Right cardiac atrium (tissue), 5 donors: ENCODE measurements around the gene UFM1. TPM values are rescaled to one million over a fixed set of nuclear protein-coding genes. Genes with fewer than 3 reads are reported as not detected.

Experiments used
- ATAC-seq, 2 donors: fragments of 200-7000 bp; cut with Tn5 transposase; one replicate each; pipeline versions ENCODE4 v1.8.0 to v1.9.1; 2020; ENCODE audit warnings: moderate library complexity in 2 of 2, mild to moderate bottlenecking in 1 of 2
- DNase-seq, 3 donors: peaks; one replicate each; pipeline ENCODE4 v3.0.0-alpha.2; 2020
- H3K27ac ChIP-seq: one replicate; pipeline ENCODE4 v1.5.1; 2013; ENCODE audit warnings: mild to moderate bottlenecking, low read length, control low read depth, moderate library complexity
- H3K27me3 ChIP-seq: one replicate; pipeline ENCODE4 v1.6.1; 2013; ENCODE audit not compliant: control insufficient read depth, insufficient read depth
- H3K4me1 ChIP-seq: one replicate; pipeline ENCODE4 v1.6.1; 2013; ENCODE audit warnings: low read length; ENCODE audit not compliant: control insufficient read depth, insufficient read depth
- H3K4me3 ChIP-seq: one replicate; pipeline ENCODE4 v1.5.1; 2013; ENCODE audit warnings: low read length, control low read depth
- H3K9me3 ChIP-seq: one replicate; pipeline ENCODE4 v1.6.1; 2013; ENCODE audit warnings: low read length; ENCODE audit not compliant: control insufficient read depth
- WGBS: extraction: QIAGEN DNeasy Blood & Tissue Kit; methylation state at CpG from one replicate; pipeline ENCODE4 v1.1.7; 2013; 5-methylcytosine and 5-hydroxymethylcytosine counted together
- intact Hi-C, 4 donors: fragments of 100-400 bp; cut with DNase I; formaldehyde crosslinking; loops; one replicate each; pipeline versions ENCODE4 v1.11.0 to v1.14.0; 2022 to 2023
- polyA plus RNA-seq: library from polyadenylated mRNA; stranded (reverse); fragments of 200-250 nt; gene quantifications from one replicate; pipeline ENCODE4 v1.2.3, GENCODE V29; 2013
- total RNA-seq, 4 donors: library from RNA; stranded (reverse); fragmentation: NEBNext Ultra II Directional; extraction: Animal tissue kit (Norgen Biotek cat#: 25700); gene quantifications; one replicate each; pipeline ENCODE4 v1.2.1, GENCODE V29; 2021
- donor health status: healthy with polysubstance abuse.
- donor health status: DM: no; HTN: yes; CAD: no.
- donor health status: DM: no; HTN: no; CAD: no.
- donor health status: DM: no; HTN: yes; CAD: no; lungs with severe emphysema.
- donor health status: DM: yes; HTN: yes; CAD: no.

The UFM1 gene
- total and polyA plus RNA-seq, 5 donors, result 24.4 to 52.6 (median 28.9) TPM

DNA sequence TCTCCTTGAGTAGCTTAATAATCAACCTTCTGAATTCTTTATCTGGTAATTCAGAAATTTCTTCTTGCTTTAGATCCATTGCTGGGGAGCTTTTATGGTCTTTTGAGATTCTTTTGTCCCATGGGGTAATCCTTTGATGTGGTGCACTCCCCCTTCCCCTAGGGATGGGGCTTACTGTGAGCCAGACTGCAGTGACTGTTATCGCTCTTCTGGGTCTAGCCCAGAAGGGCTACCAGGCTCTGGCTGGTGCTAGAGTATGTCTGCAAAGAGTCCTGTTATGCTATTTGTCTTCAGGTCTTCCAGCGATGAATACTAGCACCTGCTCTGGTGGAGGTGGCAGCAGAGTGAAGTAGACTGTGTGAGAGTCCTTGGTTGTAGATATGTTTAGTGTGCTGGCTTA, 41.7 kb downstream of the UFM1 start:
- peaks cover 2% of the 10 kb centered on the region for H3K4me1 ChIP-seq
- intact Hi-C loops, result no loop called here
- no peak for DNase-seq
- ATAC-seq, result no peak
- no peaks in the 10 kb centered on the region for H3K9me3 ChIP-seq
- H3K27ac ChIP-seq, result no peak overlapping the region
- 85% methylated on average over 2 of the region's 2 CpGs for WGBS
- no peak overlapping the region for H3K4me3 ChIP-seq
- no peaks in the 10 kb centered on the region for H3K27me3 ChIP-seq

DNA sequence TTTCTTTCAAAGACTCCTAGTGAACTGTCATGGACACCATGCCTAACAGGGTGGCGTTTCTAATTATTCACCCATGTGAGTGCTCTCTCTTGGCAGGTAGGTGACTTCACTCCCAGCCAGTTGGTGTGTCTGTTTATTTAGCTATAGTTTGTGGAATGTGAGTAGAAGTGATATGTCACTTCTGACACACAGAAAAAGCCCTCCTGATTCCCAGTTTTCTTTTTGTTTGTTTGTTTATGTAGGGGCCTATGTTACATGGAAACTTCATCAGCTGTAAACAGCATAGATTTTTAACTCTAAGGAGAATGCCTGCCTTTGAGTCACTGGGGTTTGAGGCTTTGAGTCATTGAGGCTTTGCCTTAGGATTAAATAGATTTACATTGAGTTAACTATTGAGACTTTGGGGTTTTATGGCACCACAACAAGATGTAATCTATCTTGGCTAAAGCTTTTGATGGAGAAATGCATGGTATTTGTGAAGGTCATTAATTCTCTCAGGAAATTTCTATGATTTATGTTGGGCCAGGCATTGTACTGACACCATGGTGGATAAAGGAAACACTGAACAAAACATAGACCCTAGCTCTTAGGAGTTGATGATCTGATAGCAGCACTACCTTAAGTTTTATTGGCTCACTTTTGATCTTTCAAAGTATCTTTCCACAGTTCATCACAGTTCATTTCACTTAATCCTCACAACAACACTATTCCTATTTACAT, 45.3 kb downstream of the UFM1 start:
- intact Hi-C loops, result no loop called here
- Histone ChIP-seq H3K9me3 (no peaks in the 10 kb centered on the region), H3K4me1 (peaks cover 2% of the 10 kb centered on the region), H3K27me3 (no peaks in the 10 kb centered on the region), H3K4me3 (no peak overlapping the region), H3K27ac (no peak overlapping the region)
- ATAC-seq (no peak), DNase-seq (no peak)
- WGBS, result 40% methylated on average over 1 of the region's 1 CpG

DNA sequence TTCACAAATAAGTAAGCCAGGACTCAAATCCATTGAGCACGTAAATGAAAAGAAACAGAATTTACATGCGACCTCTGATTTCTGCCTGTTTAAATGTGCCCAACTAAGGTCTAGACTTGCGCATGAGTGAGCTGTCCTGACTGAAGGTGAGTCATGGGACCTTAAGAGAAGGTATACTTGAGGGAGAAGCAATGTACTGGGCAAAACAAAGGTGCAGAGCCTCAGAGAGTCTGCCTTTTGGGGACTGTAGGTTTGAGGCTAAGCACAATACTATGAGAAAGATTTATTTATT, 45.8 kb downstream of the UFM1 start:
- DNase-seq, result no peak
- H3K4me1 ChIP-seq, result peaks cover 2% of the 10 kb centered on the region
- no peak overlapping the region for H3K4me3 ChIP-seq
- intact Hi-C loops, result no loop called here
- H3K27me3 ChIP-seq, result no peaks in the 10 kb centered on the region
- no peaks in the 10 kb centered on the region for H3K9me3 ChIP-seq
- no peak for ATAC-seq
- H3K27ac ChIP-seq, result no peak overlapping the region
- 94% methylated on average over 3 of the region's 3 CpGs for WGBS

DNA sequence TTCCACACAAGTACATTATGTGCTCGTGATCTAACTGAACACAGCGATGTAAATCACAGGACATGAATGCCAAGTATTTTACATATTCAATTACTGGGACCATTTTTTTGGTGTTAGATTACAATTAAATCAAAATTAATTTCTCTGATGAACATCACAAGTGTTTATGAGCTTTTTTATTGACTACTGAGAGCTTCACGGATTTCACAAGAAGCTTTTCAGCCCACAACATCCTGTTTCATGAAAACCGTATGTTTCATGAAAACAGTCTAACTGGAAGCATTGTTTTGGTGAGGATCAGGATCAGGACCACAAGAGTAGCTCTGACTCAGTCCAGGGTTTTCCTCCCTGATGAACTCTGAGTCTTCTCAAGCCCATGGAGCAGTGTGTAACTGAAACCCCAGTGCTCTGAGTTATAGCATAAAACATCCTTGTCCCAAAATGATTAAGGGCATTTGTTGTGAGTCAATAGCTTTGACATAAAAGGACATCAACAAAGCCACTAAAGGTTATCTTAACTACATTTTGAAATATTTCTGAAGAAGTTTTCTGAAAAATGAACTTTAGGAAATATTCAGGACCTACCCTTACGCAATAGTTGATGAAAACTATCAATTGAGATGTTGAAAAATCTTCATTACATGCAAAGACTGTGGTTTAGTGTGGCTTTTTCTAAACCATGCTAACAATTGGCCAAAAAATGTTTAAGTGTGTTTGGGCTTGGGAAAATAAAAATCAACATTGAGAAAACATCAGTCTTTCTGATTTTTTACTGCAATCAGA, 49.3 kb downstream of the UFM1 start:
- 51% methylated on average over 5 of the region's 5 CpGs for WGBS
- ATAC-seq, result peak in 1 of 2 donors; percentile 36
- Histone ChIP-seq H3K9me3 (no peaks in the 10 kb centered on the region), H3K27ac (no peak overlapping the region), H3K27me3 (no peaks in the 10 kb centered on the region), H3K4me1 (no peaks in the 10 kb centered on the region), H3K4me3 (no peak overlapping the region)
- DNase-seq, result no peak
- intact Hi-C loops, result no loop called here

DNA sequence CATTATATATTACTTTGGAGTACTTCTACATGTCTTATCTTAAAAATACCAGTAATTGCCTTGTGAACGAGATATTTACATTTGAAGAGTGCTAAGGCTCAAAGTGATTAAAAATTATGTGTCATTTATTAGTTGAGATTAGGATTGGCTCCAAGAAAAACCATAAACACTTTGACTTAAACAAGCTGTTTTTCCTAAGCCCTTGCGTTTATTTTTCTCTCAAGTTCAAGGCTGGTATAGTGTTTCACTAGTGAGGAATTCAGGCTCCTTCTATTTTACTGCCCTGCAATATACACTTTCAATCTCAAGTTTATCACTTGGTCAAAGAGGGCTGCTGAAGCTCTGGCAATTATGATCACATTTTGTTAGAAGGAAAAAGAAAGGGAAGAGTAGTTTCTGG, 49.9 kb downstream of the UFM1 start:
- ATAC-seq (no peak), DNase-seq (no peak)
- no peaks in the 10 kb centered on the region for H3K4me1 ChIP-seq
- H3K9me3 ChIP-seq, result no peaks in the 10 kb centered on the region
- no peak overlapping the region for H3K27ac ChIP-seq
- no peaks in the 10 kb centered on the region for H3K27me3 ChIP-seq
- H3K4me3 ChIP-seq, result no peak overlapping the region
- intact Hi-C loops, result no loop called here
- 53% methylated on average over 2 of the region's 2 CpGs for WGBS

DNA sequence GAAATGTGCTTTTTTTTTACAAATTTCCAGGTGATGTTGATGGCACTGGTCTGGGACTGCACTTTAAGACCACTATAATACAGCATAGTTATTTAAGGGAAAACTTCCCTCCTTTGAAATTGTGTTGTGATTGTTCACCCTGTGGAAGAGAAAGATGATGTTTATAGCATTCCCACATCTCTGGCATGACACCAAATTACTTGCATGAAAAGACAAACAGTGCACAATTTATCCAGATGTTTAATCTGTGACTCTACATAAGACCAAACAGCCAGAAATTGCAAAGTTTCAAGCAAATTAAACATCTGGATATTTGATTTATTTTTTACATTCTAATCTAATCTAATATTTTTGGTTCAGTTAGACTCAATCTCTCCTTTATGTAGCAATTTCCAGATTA, 51.6 kb downstream of the UFM1 start:
- Histone ChIP-seq H3K4me1 (no peaks in the 10 kb centered on the region), H3K27me3 (no peaks in the 10 kb centered on the region), H3K27ac (no peak overlapping the region), H3K4me3 (no peak overlapping the region), H3K9me3 (no peaks in the 10 kb centered on the region)
- DNase-seq, result no peak
- ATAC-seq, result no peak
- intact Hi-C loops, result no loop called here

DNA sequence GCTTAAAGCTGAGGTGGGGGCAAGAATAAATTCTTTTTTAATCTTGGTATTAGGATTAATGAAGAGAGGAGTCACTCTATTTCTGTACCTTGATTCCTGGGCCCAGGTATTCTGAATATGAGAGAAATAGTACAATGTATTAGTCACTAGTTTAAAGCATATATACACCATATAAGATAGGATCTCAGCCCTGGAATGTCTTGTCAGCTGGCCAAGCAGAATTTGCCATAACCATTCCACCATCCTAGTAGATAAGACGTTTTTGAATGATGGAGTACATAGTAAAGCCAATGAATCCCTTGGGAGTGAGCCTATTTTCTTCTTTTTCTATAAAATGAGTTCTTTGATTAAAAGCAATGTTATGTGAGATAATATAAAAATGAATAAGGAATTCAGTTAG, 55.6 kb downstream of the UFM1 start:
- WGBS, result 42% methylated on average over 1 of the region's 1 CpG
- Histone ChIP-seq H3K27me3 (no peaks in the 10 kb centered on the region), H3K4me3 (no peak overlapping the region), H3K9me3 (no peaks in the 10 kb centered on the region), H3K4me1 (no peaks in the 10 kb centered on the region), H3K27ac (no peak overlapping the region)
- intact Hi-C loops, result no loop called here
- ATAC-seq (no peak), DNase-seq (no peak)

DNA sequence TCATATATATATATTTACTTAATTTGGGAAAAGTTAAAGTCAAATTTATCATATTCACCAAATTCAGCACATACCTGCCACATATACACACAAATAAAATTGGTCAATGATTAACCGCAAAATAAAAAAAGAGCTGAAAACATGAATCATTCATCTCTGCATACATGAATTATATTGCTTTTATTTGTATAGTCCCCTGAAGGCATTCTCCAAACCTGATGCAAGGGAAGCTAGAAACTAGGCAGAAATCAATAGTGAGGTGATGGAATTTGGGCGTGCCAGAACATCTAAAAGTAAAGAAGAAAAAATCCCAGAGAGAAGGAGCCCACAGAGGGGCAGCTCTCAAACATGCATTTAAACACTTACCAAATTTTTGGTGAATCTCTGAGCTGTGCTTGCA, 60.1 kb downstream of the UFM1 start:
- DNase-seq (no peak), ATAC-seq (no peak)
- no peaks in the 10 kb centered on the region for H3K4me1 ChIP-seq
- no peaks in the 10 kb centered on the region for H3K9me3 ChIP-seq
- H3K27me3 ChIP-seq, result no peaks in the 10 kb centered on the region
- H3K27ac ChIP-seq, result no peak overlapping the region
- intact Hi-C loops, result no loop called here
- no peak overlapping the region for H3K4me3 ChIP-seq
- 94% methylated on average over 2 of the region's 2 CpGs for WGBS

DNA sequence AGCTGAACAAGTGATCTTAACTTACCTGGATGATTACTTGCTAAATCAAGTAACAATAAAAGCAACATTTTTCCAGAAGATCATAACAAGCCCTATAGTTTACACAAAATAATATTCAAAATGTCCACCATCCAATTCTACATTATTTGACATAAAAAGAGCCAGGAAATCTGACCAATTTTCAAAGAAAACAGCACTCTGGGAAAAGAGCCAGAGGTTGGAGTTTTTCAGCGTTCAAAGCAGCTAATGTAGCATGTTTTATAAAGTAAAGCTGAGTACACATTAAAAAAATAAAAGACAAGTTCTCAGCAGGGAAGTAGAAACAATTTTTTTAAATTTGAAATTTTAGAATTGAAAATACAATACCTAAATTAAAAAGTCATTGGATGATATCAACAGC, 62.6 kb downstream of the UFM1 start:
- intact Hi-C loops, result no loop called here

More for the DNA sequence above, 62.6 kb downstream of the UFM1 start:
- no peak for ATAC-seq
- no peak for DNase-seq
- no peaks in the 10 kb centered on the region for H3K4me1 ChIP-seq
- no peak overlapping the region for H3K4me3 ChIP-seq
- no peak overlapping the region for H3K27ac ChIP-seq
- 41% methylated on average over 1 of the region's 1 CpG for WGBS
- no peaks in the 10 kb centered on the region for H3K27me3 ChIP-seq
- H3K9me3 ChIP-seq, result no peaks in the 10 kb centered on the region
